ENCODE results near the gene ADAMTS7.

- TF ChIP-seq CTCF (IDR thresholded peaks at IDR 0.05) (no peak), ZFX (IDR thresholded peaks at IDR 0.05; ENCODE audit: borderline replicate concordance) (no peak)
Observed at GRCh38 chr15:78853500-78853899, 42.2 kb upstream of the ADAMTS7 start.

Measured in 22Rv1 (cell line).